RPMI7951 (cell line): ENCODE measurements around the gene AICDA. TPM values are rescaled to one million over a fixed set of nuclear protein-coding genes. Genes with fewer than 3 reads are reported as not detected.

ENCODE experiments used
- DNase-seq: peaks from one replicate; pipeline ENCODE4 v3.0.0-alpha.2; 2012; ENCODE audit warnings: low read depth
- total RNA-seq: library from RNA; depleted of rRNA; stranded (reverse); fragments of >200 nt; shearing (Covaris generic); gene quantifications from 2 replicates; pipeline ENCODE4 v1.2.3, GENCODE V29; 2014; rRNA removed

Gene AICDA
- total RNA-seq, 1 experiment from 2014 or later: not detected

- DNase-seq: no peak
These were observed 56.0 kb downstream of the AICDA start for GRCh38 chr12:8556531-8557097.

- peak; percentile 28 for DNase-seq
These were observed 58.0 kb downstream of the AICDA start for GRCh38 chr12:8554451-8555195.

GRCh38 chr12:8553088-8553627, 59.5 kb downstream of the AICDA start:
- no peak for DNase-seq

Other genes with a start within 250 kb of the AICDA start
- gene CLEC6A, start 156.9 kb downstream of the AICDA start, total RNA-seq: not detected in 2 replicates
- not detected in 2 replicates for gene CLEC4D, start 99.4 kb downstream of the AICDA start, total RNA-seq
- gene CLEC4E, start 72.0 kb downstream of the AICDA start, total RNA-seq: not detected in 2 replicates
- gene MFAP5, start 50.0 kb upstream of the AICDA start, total RNA-seq: 0.68 TPM in 1 of 2 replicates, not detected in the other
- 9.9 and 10.2 TPM in 2 replicates for gene RIMKLB, start 85.1 kb upstream of the AICDA start, total RNA-seq
- gene A2ML1, start 209.8 kb upstream of the AICDA start, total RNA-seq: not detected in 2 replicates